H1 (cell line): ENCODE results near the gene RANGRF. TPM values are rescaled to one million over a fixed set of nuclear protein-coding genes. Genes with fewer than 3 reads are reported as not detected.

Source experiments
- BCL11A ChIP-seq, 2 experiments: IDR thresholded peaks; one replicate each; pipeline ENCODE4 v1.6.1; 2011; ENCODE audit warnings: low read depth in 2 of 2, low read length in 2 of 2, mild to moderate bottlenecking in 2 of 2
- CTBP2 ChIP-seq: IDR thresholded peaks from 2 replicates; pipeline ENCODE4 v1.7.0; 2011; ENCODE audit warnings: borderline replicate concordance, mild to moderate bottlenecking, moderate library complexity, mixed read lengths, low read length; ENCODE audit not compliant: insufficient read depth, insufficient read length
- NRF1 ChIP-seq: IDR thresholded peaks from 2 replicates; pipeline ENCODE4 v1.6.1; 2011; ENCODE audit warnings: mild to moderate bottlenecking, low read depth, low read length, improper control_type of control experiment
- TAF1 ChIP-seq: IDR thresholded peaks from 2 replicates; pipeline ENCODE4 v1.6.1; 2011; ENCODE audit warnings: mild to moderate bottlenecking, low read depth, low read length
- TEAD4 ChIP-seq: IDR thresholded peaks from 2 replicates; pipeline ENCODE4 v1.6.1; 2012; ENCODE audit warnings: low read depth, low read length, inconsistent platforms, mixed read lengths
- USF2 ChIP-seq: IDR thresholded peaks from 2 replicates; pipeline ENCODE4 v1.6.1; 2011; ENCODE audit warnings: low read length, improper control_type of control experiment
- polyA plus RNA-seq, 7 experiments: library from polyadenylated mRNA; depleted of rRNA in 3 of 7; stranded (reverse) in 5 of 7; unstranded in 2 of 7; fragments of >200 nt in 5 of 7; fragments of 200-250 nt in 2 of 7; gene quantifications; 1 replicate in 5 of 7; 2 replicates in 1 of 7; 4 replicates in 1 of 7; pipeline versions ENCODE4 v1.2.1 to v1.2.3, GENCODE V29; 2011 to 2013; ENCODE audit warnings: missing spikeins in 2 of 7, mixed read lengths in 2 of 7
- total RNA-seq: library from RNA; stranded (reverse); fragmentation: NEBNext Ultra II Directional; extraction: Animal tissue kit (Norgen Biotek cat#: 25700); gene quantifications from 2 replicates; pipeline ENCODE4 v1.2.1, GENCODE V29; 2021

The RANGRF gene
- total and polyA plus RNA-seq, 2 of the 8 experiments (the other 6 are each of a cell fraction or from before 2014, with no cell fraction given), result 36.9 to 49.6 TPM

DNA sequence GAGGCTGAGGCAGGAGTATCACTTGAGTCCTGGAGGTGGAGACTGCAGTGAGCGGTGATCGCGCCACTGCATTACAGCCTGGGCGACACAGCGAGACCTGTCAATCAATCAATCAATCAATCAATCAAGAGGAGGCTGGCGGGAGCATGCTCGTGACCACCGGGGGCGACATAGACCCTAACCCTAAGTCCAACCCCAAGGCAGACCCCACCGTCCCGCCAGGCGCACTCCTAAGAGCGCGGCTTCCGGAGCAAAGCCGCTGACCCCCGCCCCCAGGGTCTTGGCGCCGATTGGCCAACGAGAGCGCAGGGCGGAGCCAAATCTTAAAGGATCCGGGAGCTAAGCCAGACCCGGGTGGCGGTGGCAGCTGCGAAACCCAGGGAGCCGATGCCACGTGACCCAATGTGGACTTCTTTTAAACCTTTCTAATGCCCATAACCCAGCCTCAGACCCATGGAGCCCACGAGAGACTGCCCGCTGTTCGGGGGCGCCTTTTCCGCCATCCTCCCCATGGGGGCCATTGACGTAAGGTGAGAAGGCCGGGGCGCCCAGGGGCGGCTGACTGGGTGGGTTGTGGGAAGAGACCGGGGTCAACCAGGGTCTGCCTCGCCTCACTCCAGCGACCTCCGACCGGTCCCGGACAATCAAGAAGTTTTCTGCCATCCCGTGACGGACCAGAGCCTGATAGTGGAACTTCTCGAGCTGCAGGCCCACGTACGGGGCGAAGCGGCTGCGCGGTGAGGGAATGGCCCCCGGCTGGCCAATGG lies at the start of gene RANGRF (continued):
- TF ChIP-seq USF2 (peak; percentile 70), BCL11A (IDR thresholded peaks at IDR 0.05; ENCODE audit: low read depth in 2 of 2, low read length in 2 of 2) (no peak), TEAD4 (no peak), CTBP2 (peak; percentile 47), NRF1 (no peak), TAF1 (peak; percentile 16; the same call in 1 of the 2 replicates)
- TF ChIP-seq, all 59 proteins: peak for 23
